ENCODE data around the gene ZNRF1.

ZNRF1 gene

GRCh38 chr16:75099738-75100602 lies 101.1 kb downstream of the ZNRF1 start:
- no peak for DNase-seq

GRCh38 chr16:75100603-75100990 lies 101.8 kb downstream of the ZNRF1 start:
- no peak for DNase-seq

- DNase-seq, result no peak
Observed at GRCh38 chr16:75101635-75102034, 102.8 kb downstream of the ZNRF1 start.

- no peak for DNase-seq
Observed at GRCh38 chr16:75102595-75102994, 103.8 kb downstream of the ZNRF1 start.

- no peak for DNase-seq
Observed at GRCh38 chr16:75103994-75104393, 105.2 kb downstream of the ZNRF1 start.

- no peak for DNase-seq
Observed at GRCh38 chr16:75104836-75105235, 106.0 kb downstream of the ZNRF1 start.

- DNase-seq, result no peak
Observed at GRCh38 chr16:75105306-75106061, 106.7 kb downstream of the ZNRF1 start.

- DNase-seq, result no peak
Observed at GRCh38 chr16:75106351-75107274, 107.8 kb downstream of the ZNRF1 start.

- no peak for DNase-seq
Observed at GRCh38 chr16:75107505-75107904, 108.7 kb downstream of the ZNRF1 start.

- peak; percentile 91 for DNase-seq
Observed at GRCh38 chr16:75108792-75109731, 110.2 kb downstream of the ZNRF1 start.

GRCh38 chr16:75109732-75110243 lies 111.0 kb downstream of the ZNRF1 start:
- DNase-seq, result no peak

- peak; percentile 84 for DNase-seq
Observed at GRCh38 chr16:75110637-75111513, 112.1 kb downstream of the ZNRF1 start.

- DNase-seq, result no peak
Observed at GRCh38 chr16:75111514-75111940, 112.7 kb downstream of the ZNRF1 start.

GRCh38 chr16:75111961-75112733 lies 113.3 kb downstream of the ZNRF1 start:
- DNase-seq, result no peak

- no peak for DNase-seq
Observed at GRCh38 chr16:75112734-75113491, 114.1 kb downstream of the ZNRF1 start.

- no peak for DNase-seq
Observed at GRCh38 chr16:75113541-75114121, 114.8 kb downstream of the ZNRF1 start.

- DNase-seq, result no peak
Observed at GRCh38 chr16:75114179-75114945, 115.5 kb downstream of the ZNRF1 start.
